SU-DHL-6 (cell line): Measurements from ENCODE around the gene ZNRF1.

Experiments
- EZH2phosphoT487 ChIP-seq: fragments of 200-600 bp; sonication (generic), shearing (Covaris generic); conservative IDR thresholded peaks from 2 replicates; pipeline ENCODE4 v1.6.1; 2018; ENCODE audit warnings: mild to moderate bottlenecking, antibody characterized with exemption, low read length, moderate library complexity, mixed read lengths
- TF ChIP-seq, protein P1 (sequence below): fragments of 200-600 bp; sonication (generic); IDR thresholded peaks from one replicate; pipeline ENCODE4 v1.5.1; 2017; ENCODE audit warnings: antibody characterized with exemption, mild to moderate bottlenecking, low read length, moderate library complexity; ENCODE audit not compliant: insufficient read depth, poor library complexity, severe bottlenecking

DNA sequence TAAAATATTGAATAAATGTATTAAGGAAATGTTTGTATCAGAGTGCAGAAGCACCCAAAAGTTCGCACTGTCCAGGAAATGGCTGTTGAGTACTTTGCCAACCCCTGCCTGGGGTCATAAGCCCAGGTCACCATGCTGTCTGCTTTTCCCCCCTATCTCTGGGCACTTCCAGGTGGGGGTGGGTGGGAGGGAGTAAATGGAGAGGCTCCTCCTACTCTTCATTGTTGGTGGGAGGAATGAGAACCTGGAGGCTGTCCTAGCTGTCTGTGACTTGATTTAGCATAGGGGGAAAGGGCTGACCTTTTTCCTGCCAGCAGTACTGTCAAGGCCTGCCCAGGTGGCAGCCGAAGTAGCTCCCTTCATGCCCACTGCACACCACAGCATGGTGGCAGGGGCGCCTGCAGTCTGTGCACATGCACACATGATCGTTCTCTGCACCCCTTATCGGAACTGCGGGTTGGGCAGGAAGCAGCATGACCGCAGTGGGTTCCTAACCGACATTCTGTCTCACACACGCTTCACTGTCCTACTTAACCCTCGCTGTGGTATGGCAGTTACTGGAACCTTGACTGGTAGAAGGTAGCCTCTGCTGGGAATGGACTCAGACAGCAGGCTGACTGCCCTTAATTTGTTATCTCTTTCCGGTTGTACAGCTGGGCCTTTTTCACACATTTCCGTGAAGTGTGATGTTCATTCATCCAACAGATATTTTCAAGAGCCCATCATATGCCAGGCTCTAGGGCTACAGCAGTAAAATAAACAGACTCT, 76.3 kb downstream of the ZNRF1 start:
- TF ChIP-seq, protein P1, sequence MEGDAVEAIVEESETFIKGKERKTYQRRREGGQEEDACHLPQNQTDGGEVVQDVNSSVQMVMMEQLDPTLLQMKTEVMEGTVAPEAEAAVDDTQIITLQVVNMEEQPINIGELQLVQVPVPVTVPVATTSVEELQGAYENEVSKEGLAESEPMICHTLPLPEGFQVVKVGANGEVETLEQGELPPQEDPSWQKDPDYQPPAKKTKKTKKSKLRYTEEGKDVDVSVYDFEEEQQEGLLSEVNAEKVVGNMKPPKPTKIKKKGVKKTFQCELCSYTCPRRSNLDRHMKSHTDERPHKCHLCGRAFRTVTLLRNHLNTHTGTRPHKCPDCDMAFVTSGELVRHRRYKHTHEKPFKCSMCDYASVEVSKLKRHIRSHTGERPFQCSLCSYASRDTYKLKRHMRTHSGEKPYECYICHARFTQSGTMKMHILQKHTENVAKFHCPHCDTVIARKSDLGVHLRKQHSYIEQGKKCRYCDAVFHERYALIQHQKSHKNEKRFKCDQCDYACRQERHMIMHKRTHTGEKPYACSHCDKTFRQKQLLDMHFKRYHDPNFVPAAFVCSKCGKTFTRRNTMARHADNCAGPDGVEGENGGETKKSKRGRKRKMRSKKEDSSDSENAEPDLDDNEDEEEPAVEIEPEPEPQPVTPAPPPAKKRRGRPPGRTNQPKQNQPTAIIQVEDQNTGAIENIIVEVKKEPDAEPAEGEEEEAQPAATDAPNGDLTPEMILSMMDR: no peak
- no peak for TF ChIP-seq EZH2phosphoT487
